Fibroblast of lung (primary cell): ENCODE data around the gene KIF26A. TPM values are rescaled to one million over a fixed set of nuclear protein-coding genes. Genes with fewer than 3 reads are reported as not detected.

Experiments
- DNase-seq, 2 donors: peaks; one replicate each; pipeline versions ENCODE4 v3.0.0 to v3.0.0-alpha.2; 2010; ENCODE audit warnings: low read depth in 2 of 2
- H2AFZ ChIP-seq: 2 replicates; pipeline ENCODE4 v1.5.1; 2012; ENCODE audit warnings: low read length, control low read depth, inconsistent platforms
- H3K27ac ChIP-seq: 2 replicates; pipeline ENCODE4 v1.5.1; 2011; ENCODE audit warnings: low read length, control low read depth; ENCODE audit not compliant: insufficient read depth
- H3K27me3 ChIP-seq: 2 replicates; pipeline ENCODE4 v1.5.1; 2011; ENCODE audit warnings: mild to moderate bottlenecking, low read length; ENCODE audit not compliant: control insufficient read depth, insufficient read depth
- H3K36me3 ChIP-seq: 2 replicates; pipeline ENCODE4 v1.5.1; 2011; ENCODE audit warnings: low read length; ENCODE audit not compliant: control insufficient read depth, insufficient read depth
- H3K4me1 ChIP-seq: 2 replicates; pipeline ENCODE4 v1.5.1; 2011; ENCODE audit warnings: low read length; ENCODE audit not compliant: control insufficient read depth, insufficient read depth; ENCODE audit errors: extremely low read depth
- H3K4me2 ChIP-seq: 2 replicates; pipeline ENCODE4 v1.5.1; 2011; ENCODE audit warnings: low read length, control low read depth; ENCODE audit not compliant: insufficient read depth; ENCODE audit errors: extremely low read depth
- H3K4me3 ChIP-seq, 4 experiments: fragments of 200-600 bp in 1 of 4; sonication (generic) in 1 of 4; replicated peaks in 1 of 4; 2 replicates each; pipeline ENCODE4 v1.5.1; 2011 to 2016; ENCODE audit warnings: low read length in 4 of 4, low read depth in 3 of 4, mild to moderate bottlenecking in 3 of 4, control low read depth in 2 of 4, inconsistent platforms in 1 of 4, mixed read lengths in 1 of 4; ENCODE audit not compliant: insufficient read depth in 1 of 4; ENCODE audit errors: control extremely low read depth in 1 of 4
- H3K79me2 ChIP-seq: 2 replicates; pipeline ENCODE4 v1.5.1; 2012; ENCODE audit warnings: mild to moderate bottlenecking, low read length, inconsistent platforms; ENCODE audit not compliant: control insufficient read depth, insufficient read depth
- H3K9ac ChIP-seq: 2 replicates; pipeline ENCODE4 v1.5.1; 2011; ENCODE audit warnings: mild to moderate bottlenecking, low read length, control low read depth; ENCODE audit not compliant: insufficient read depth
- H3K9me3 ChIP-seq: 2 replicates; pipeline ENCODE4 v1.5.1; 2012; ENCODE audit warnings: low read depth, low read length; ENCODE audit not compliant: control insufficient read depth, insufficient read depth
- H4K20me1 ChIP-seq: 2 replicates; pipeline ENCODE4 v1.5.1; 2011; ENCODE audit warnings: low read length; ENCODE audit not compliant: control insufficient read depth, insufficient read depth; ENCODE audit errors: extremely low read depth
- EZH2 ChIP-seq: IDR thresholded peaks from 2 replicates; pipeline ENCODE4 v1.5.1; 2012; ENCODE audit warnings: low read length, control low read depth, mild to moderate bottlenecking; ENCODE audit errors: missing control alignments
- polyA plus RNA-seq, 2 donors: library from polyadenylated mRNA; depleted of rRNA in 1 of 2; stranded (reverse) in 1 of 2; unstranded in 1 of 2; fragments of >200 nt; gene quantifications; 2 replicates each; pipeline ENCODE4 v1.2.1, GENCODE V29; 2011 to 2012; ENCODE audit warnings: missing spikeins in 1 of 2
- total RNA-seq: library from RNA; depleted of rRNA; stranded (reverse); fragments of >200 nt; gene quantifications from 2 replicates; pipeline ENCODE4 v1.2.1, GENCODE V29; 2014
- TF ChIP-seq, protein P1 (sequence below), 2 donors: IDR thresholded peaks in 1 of 2; conservative IDR thresholded peaks in 1 of 2; 1 replicate in 1 of 2; 2 replicates in 1 of 2; pipeline ENCODE4 v1.5.1; 2011 to 2012; ENCODE audit warnings: low read length in 2 of 2, control low read depth in 1 of 2, inconsistent platforms in 1 of 2, low read depth in 1 of 2, mild to moderate bottlenecking in 1 of 2

KIF26A gene
- total and polyA plus RNA-seq, 2 donors (not counting 1 experiment from before 2014, with no cell fraction given): 0.01 to 2.0 TPM

DNA sequence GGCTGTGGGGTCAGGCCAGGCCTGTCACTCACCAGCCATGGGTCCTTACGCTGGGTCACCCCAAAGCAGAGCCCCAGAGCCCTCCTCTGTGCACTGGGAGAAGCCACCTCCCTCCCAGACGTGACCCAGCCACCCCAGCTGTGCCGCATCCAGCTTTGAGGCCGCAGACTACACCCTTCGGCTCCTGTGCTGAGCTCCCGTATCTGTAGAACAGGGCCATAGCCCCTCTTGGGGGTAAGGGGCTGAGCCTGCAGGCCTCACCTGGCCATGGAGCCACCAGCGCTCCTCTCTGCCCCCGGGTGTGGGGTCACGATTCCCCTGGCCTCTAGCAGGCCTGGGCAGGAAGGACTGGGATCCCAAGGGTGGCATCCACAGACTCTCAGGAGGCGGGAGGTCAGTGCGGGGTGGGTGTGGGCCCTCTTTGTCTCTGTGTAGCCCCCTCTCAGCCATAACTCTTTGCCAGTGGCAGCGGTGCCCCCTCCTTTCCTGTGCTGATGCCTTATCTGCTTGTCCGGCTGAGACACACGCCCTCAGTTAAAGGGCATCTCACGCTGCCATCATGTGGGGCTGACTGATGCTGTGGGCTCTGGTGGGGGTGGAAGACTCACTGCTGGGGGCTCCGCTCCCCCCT is 36.6 kb upstream of the KIF26A start:
- Histone ChIP-seq H3K27ac (no peak overlapping the region), H3K36me3 (no peaks in the 10 kb centered on the region), H2AFZ (no peak overlapping the region), H3K27me3 (no peaks in the 10 kb centered on the region), H3K4me2 (no peak overlapping the region), H3K4me3 (no peak overlapping the region), H3K9me3 (no peaks in the 10 kb centered on the region), H3K9ac (no peak overlapping the region), H3K4me1 (no peaks in the 10 kb centered on the region), H4K20me1 (no peaks in the 10 kb centered on the region), H3K79me2 (no peaks in the 10 kb centered on the region)
- TF ChIP-seq, protein P1, sequence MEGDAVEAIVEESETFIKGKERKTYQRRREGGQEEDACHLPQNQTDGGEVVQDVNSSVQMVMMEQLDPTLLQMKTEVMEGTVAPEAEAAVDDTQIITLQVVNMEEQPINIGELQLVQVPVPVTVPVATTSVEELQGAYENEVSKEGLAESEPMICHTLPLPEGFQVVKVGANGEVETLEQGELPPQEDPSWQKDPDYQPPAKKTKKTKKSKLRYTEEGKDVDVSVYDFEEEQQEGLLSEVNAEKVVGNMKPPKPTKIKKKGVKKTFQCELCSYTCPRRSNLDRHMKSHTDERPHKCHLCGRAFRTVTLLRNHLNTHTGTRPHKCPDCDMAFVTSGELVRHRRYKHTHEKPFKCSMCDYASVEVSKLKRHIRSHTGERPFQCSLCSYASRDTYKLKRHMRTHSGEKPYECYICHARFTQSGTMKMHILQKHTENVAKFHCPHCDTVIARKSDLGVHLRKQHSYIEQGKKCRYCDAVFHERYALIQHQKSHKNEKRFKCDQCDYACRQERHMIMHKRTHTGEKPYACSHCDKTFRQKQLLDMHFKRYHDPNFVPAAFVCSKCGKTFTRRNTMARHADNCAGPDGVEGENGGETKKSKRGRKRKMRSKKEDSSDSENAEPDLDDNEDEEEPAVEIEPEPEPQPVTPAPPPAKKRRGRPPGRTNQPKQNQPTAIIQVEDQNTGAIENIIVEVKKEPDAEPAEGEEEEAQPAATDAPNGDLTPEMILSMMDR (conservative IDR thresholded peaks at IDR 0.05 in 1 of 2, IDR thresholded peaks at IDR 0.05 in 1 of 2; ENCODE audit: low read depth in 1 of 2, low read length in 2 of 2): no peak
- no peak for TF ChIP-seq EZH2
- DNase-seq: no peak

DNA sequence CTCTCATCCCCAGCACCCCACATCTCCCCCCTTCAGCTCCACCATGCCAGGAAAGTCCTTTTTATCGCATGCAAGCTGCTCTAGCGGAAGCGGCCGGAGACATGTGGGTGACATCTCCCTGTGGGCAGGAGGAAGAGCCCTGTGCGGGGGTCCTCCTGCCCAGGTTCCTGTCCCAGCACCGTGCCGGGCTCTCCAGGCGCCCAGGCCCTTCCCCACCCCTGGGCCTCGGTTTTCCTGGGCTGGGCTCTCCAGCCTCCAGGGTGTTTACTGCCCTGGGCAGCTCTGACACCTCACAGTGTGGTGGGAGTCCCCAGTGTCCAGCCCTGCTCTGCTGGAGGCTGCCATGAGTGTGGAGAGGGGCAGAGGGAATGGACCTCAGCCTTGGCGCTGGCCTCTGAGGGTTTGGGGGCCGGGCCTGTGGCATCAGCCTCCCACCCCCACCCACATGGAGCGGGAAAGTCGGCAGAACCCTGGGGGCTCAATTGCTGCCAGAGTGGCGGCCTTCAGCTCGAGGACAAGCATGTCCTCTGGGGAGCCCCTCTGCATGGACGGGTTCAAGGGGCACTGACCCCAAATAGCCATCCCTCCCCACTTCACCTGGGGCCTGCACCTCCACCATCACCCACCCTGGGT is 36.0 kb upstream of the KIF26A start:
- no peaks in the 10 kb centered on the region for H3K27me3 ChIP-seq
- no peak overlapping the region for H3K4me3 ChIP-seq
- no peak overlapping the region for H3K9ac ChIP-seq
- TF ChIP-seq, protein P1 (conservative IDR thresholded peaks at IDR 0.05 in 1 of 2, IDR thresholded peaks at IDR 0.05 in 1 of 2; ENCODE audit: low read depth in 1 of 2, low read length in 2 of 2): no peak
- TF ChIP-seq EZH2: no peak
- no peaks in the 10 kb centered on the region for H3K79me2 ChIP-seq
- H3K27ac ChIP-seq: no peak overlapping the region
- no peaks in the 10 kb centered on the region for H3K4me1 ChIP-seq
- no peak for DNase-seq
- no peaks in the 10 kb centered on the region for H4K20me1 ChIP-seq
- H3K9me3 ChIP-seq: no peaks in the 10 kb centered on the region
- H3K36me3 ChIP-seq: no peaks in the 10 kb centered on the region
- H2AFZ ChIP-seq: no peak overlapping the region
- no peak overlapping the region for H3K4me2 ChIP-seq

DNA sequence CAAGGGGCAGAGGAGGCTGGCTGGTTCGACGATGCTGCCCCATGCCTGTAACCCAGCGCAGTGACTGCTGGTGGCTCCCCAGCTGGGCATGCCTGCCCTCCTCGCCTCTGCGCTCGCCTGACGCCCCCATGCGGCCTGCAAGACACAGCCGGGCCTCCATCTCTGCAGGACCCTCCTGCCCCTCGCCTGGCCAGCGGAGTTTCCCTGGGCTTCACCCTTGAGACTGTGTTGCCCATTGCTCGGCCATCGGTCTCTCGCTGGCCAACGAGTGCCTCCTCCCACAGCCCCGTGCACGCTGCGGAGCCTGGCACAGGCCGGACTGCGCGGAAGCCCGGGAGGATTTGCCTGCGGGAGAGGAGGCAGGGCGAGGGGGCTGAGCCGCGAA is 35.3 kb upstream of the KIF26A start:
- no peaks in the 10 kb centered on the region for H3K9me3 ChIP-seq
- DNase-seq: no peak
- no peak overlapping the region for H2AFZ ChIP-seq
- no peak overlapping the region for H3K4me3 ChIP-seq
- H3K36me3 ChIP-seq: no peaks in the 10 kb centered on the region
- H3K79me2 ChIP-seq: no peaks in the 10 kb centered on the region
- no peak overlapping the region for H3K4me2 ChIP-seq
- no peak overlapping the region for H3K9ac ChIP-seq
- no peak overlapping the region for H3K27ac ChIP-seq
- H4K20me1 ChIP-seq: no peaks in the 10 kb centered on the region
- no peaks in the 10 kb centered on the region for H3K27me3 ChIP-seq
- no peaks in the 10 kb centered on the region for H3K4me1 ChIP-seq
- TF ChIP-seq EZH2: no peak
- TF ChIP-seq, protein P1 (conservative IDR thresholded peaks at IDR 0.05 in 1 of 2, IDR thresholded peaks at IDR 0.05 in 1 of 2; ENCODE audit: low read depth in 1 of 2, low read length in 2 of 2): no peak
